Measurements from ENCODE around the gene GRB10. TPM values are rescaled to one million over a fixed set of nuclear protein-coding genes. Genes with fewer than 3 reads are reported as not detected.

GRB10 gene
- total and polyA plus RNA-seq, 2 donors, result 42.3 to 44.3 TPM

GRCh38 chr7:50676079-50676478 is 106.6 kb downstream of the GRB10 start:
- DNase-seq (ENCODE audit: extremely low spot score), result no peak
- Histone ChIP-seq H3K36me3 (ENCODE audit: insufficient read depth) (peaks cover 4% of the 10 kb centered on the region), H3K27ac (ENCODE audit: low read depth) (no peak overlapping the region), H3K4me1 (ENCODE audit: insufficient read depth) (no peaks in the 10 kb centered on the region), H3K4me3 (ENCODE audit: low read depth, low read length) (no peak overlapping the region)
- WGBS, result 78% methylated on average over 5 of the region's 5 CpGs

GRCh38 chr7:50674896-50675835 is 107.5 kb downstream of the GRB10 start:
- DNase-seq (ENCODE audit: extremely low spot score), result no peak
- no peak overlapping the region for H3K4me3 ChIP-seq (ENCODE audit: low read depth, low read length)
- whole genome bisulfite sequencing, result 84% methylated on average over 11 of the region's 11 CpGs
- no peak overlapping the region for H3K27ac ChIP-seq (ENCODE audit: low read depth)
- no peaks in the 10 kb centered on the region for H3K4me1 ChIP-seq (ENCODE audit: insufficient read depth)
- peaks cover 4% of the 10 kb centered on the region for H3K36me3 ChIP-seq (ENCODE audit: insufficient read depth)

- Histone ChIP-seq H3K27ac (ENCODE audit: low read depth) (no peak overlapping the region), H3K36me3 (ENCODE audit: insufficient read depth) (peaks cover 4% of the 10 kb centered on the region), H3K4me3 (ENCODE audit: low read depth, low read length) (no peak overlapping the region), H3K4me1 (ENCODE audit: insufficient read depth) (no peaks in the 10 kb centered on the region)
- DNase-seq (ENCODE audit: extremely low spot score), result no peak
- 88% methylated on average over 10 of the region's 10 CpGs for WGBS
Observed at GRCh38 chr7:50674299-50674698, 108.4 kb downstream of the GRB10 start.

- no peak for DNase-seq (ENCODE audit: extremely low spot score)
- Histone ChIP-seq H3K4me3 (ENCODE audit: low read depth, low read length) (no peak overlapping the region), H3K36me3 (ENCODE audit: insufficient read depth) (peaks cover 4% of the 10 kb centered on the region), H3K4me1 (ENCODE audit: insufficient read depth) (no peaks in the 10 kb centered on the region), H3K27ac (ENCODE audit: low read depth) (no peak overlapping the region)
- WGBS, result 94% methylated on average over 10 of the region's 10 CpGs
Observed at GRCh38 chr7:50673096-50673495, 109.6 kb downstream of the GRB10 start.

GRCh38 chr7:50672045-50672444 is 110.7 kb downstream of the GRB10 start:
- peaks cover 4% of the 10 kb centered on the region for H3K36me3 ChIP-seq (ENCODE audit: insufficient read depth)
- H3K27ac ChIP-seq (ENCODE audit: low read depth), result no peak overlapping the region
- WGBS, result 94% methylated on average over 11 of the region's 11 CpGs
- H3K4me3 ChIP-seq (ENCODE audit: low read depth, low read length), result no peak overlapping the region
- no peaks in the 10 kb centered on the region for H3K4me1 ChIP-seq (ENCODE audit: insufficient read depth)
- DNase-seq (ENCODE audit: extremely low spot score), result no peak

GRCh38 chr7:50671386-50671785 is 111.3 kb downstream of the GRB10 start:
- WGBS, result 31% methylated on average over 9 of the region's 9 CpGs
- Histone ChIP-seq H3K36me3 (ENCODE audit: insufficient read depth) (peaks cover 4% of the 10 kb centered on the region), H3K4me1 (ENCODE audit: insufficient read depth) (no peaks in the 10 kb centered on the region), H3K27ac (ENCODE audit: low read depth) (no peak overlapping the region), H3K4me3 (ENCODE audit: low read depth, low read length) (no peak overlapping the region)
- DNase-seq (ENCODE audit: extremely low spot score), result no peak

GRCh38 chr7:50669890-50670289 is 112.8 kb downstream of the GRB10 start:
- Histone ChIP-seq H3K36me3 (ENCODE audit: insufficient read depth) (peaks cover 4% of the 10 kb centered on the region), H3K4me3 (ENCODE audit: low read depth, low read length) (no peak overlapping the region), H3K27ac (ENCODE audit: low read depth) (no peak overlapping the region), H3K4me1 (ENCODE audit: insufficient read depth) (no peaks in the 10 kb centered on the region)
- no peak for DNase-seq (ENCODE audit: extremely low spot score)
- WGBS, result 32% methylated on average over 3 of the region's 3 CpGs

- peaks cover 2% of the 10 kb centered on the region for H3K36me3 ChIP-seq (ENCODE audit: insufficient read depth)
- H3K27ac ChIP-seq (ENCODE audit: low read depth), result peak overlapping the region; percentile 30
- no peak overlapping the region for H3K4me3 ChIP-seq (ENCODE audit: low read depth, low read length)
- no peak for DNase-seq (ENCODE audit: extremely low spot score)
- 35% methylated on average over 5 of the region's 5 CpGs for WGBS
- H3K4me1 ChIP-seq (ENCODE audit: insufficient read depth), result no peaks in the 10 kb centered on the region
Observed at GRCh38 chr7:50667789-50668226, 114.9 kb downstream of the GRB10 start.

GRCh38 chr7:50667338-50667737 is 115.4 kb downstream of the GRB10 start:
- 32% methylated on average over 4 of the region's 4 CpGs for WGBS
- DNase-seq (ENCODE audit: extremely low spot score), result no peak
- no peaks in the 10 kb centered on the region for H3K4me1 ChIP-seq (ENCODE audit: insufficient read depth)
- no peaks in the 10 kb centered on the region for H3K36me3 ChIP-seq (ENCODE audit: insufficient read depth)
- no peak overlapping the region for H3K4me3 ChIP-seq (ENCODE audit: low read depth, low read length)
- H3K27ac ChIP-seq (ENCODE audit: low read depth), result peak overlapping the region; percentile 30

GRCh38 chr7:50666124-50666496 is 116.6 kb downstream of the GRB10 start:
- no peak for DNase-seq (ENCODE audit: extremely low spot score)
- no peak overlapping the region for H3K4me3 ChIP-seq (ENCODE audit: low read depth, low read length)
- no peak overlapping the region for H3K27ac ChIP-seq (ENCODE audit: low read depth)
- H3K36me3 ChIP-seq (ENCODE audit: insufficient read depth), result no peaks in the 10 kb centered on the region
- 97% methylated on average over 11 of the region's 11 CpGs for WGBS
- peaks cover 2% of the 10 kb centered on the region for H3K4me1 ChIP-seq (ENCODE audit: insufficient read depth)

- H3K27ac ChIP-seq (ENCODE audit: low read depth), result no peak overlapping the region
- no peak overlapping the region for H3K4me3 ChIP-seq (ENCODE audit: low read depth, low read length)
- WGBS, result 90% methylated on average over 17 of the region's 17 CpGs
- no peak for DNase-seq (ENCODE audit: extremely low spot score)
- H3K36me3 ChIP-seq (ENCODE audit: insufficient read depth), result no peaks in the 10 kb centered on the region
- H3K4me1 ChIP-seq (ENCODE audit: insufficient read depth), result peaks cover 2% of the 10 kb centered on the region
Observed at GRCh38 chr7:50665403-50666123, 117.1 kb downstream of the GRB10 start.

GRCh38 chr7:50664937-50665336 is 117.8 kb downstream of the GRB10 start:
- Histone ChIP-seq H3K4me1 (ENCODE audit: insufficient read depth) (peaks cover 2% of the 10 kb centered on the region), H3K4me3 (ENCODE audit: low read depth, low read length) (no peak overlapping the region), H3K27ac (ENCODE audit: low read depth) (no peak overlapping the region), H3K36me3 (ENCODE audit: insufficient read depth) (no peaks in the 10 kb centered on the region)
- DNase-seq (ENCODE audit: extremely low spot score), result no peak
- WGBS, result 87% methylated on average over 4 of the region's 4 CpGs

GRCh38 chr7:50664461-50664922 is 118.2 kb downstream of the GRB10 start:
- no peaks in the 10 kb centered on the region for H3K36me3 ChIP-seq (ENCODE audit: insufficient read depth)
- no peak overlapping the region for H3K27ac ChIP-seq (ENCODE audit: low read depth)
- peaks cover 2% of the 10 kb centered on the region for H3K4me1 ChIP-seq (ENCODE audit: insufficient read depth)
- no peak overlapping the region for H3K4me3 ChIP-seq (ENCODE audit: low read depth, low read length)
- DNase-seq (ENCODE audit: extremely low spot score), result no peak
- WGBS, result 84% methylated on average over 9 of the region's 9 CpGs

All from urinary bladder (tissue), 4 donors.